ENCODE data around the gene PTPRK. TPM values are rescaled to one million over a fixed set of nuclear protein-coding genes. Genes with fewer than 3 reads are reported as not detected.

PTPRK gene
- total RNA-seq, 5 donors from 2014 or later (not counting 1 experiment from before 2014, with no cell fraction given), result 2.1 to 11.1 (median 7.3) TPM

DNA sequence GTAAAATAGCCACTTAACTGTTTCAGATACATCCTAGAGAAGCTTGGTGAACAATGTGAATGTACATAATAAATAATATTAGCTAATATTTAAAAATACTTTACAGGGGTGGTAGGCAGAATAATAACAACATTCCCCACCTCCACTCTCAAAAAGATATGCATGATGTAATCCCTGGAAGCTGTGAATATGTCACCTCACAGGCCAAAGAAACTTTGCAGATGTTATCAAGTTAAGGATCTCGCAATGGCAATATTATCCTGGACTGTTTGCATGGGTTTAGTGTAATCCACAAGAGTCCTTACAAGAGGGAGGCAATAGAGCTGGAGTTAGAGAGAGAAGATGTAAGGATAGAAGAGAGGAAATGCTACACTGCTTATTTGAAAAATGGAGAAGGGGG is 7.0 kb upstream of the PTPRK start:
- Mint-ChIP-seq H3K4me1 (no peaks in the 10 kb centered on the region), H3K4me3 (no peak overlapping the region), H3K27ac (no peak overlapping the region), H3K27me3 (peaks cover 16 to 28% of the 10 kb centered on the region in 2 donors), H3K9me3 (no peaks in the 10 kb centered on the region), H3K36me3 (no peaks in the 10 kb centered on the region)
- no peak for ATAC-seq (replicated peaks in 1 of 4)
- CTCF ChIA-PET, result no interaction called here
- DNase-seq, result no peak
- H3K4me3 ChIP-seq (ENCODE audit: control insufficient read depth in 1 of 2, extremely low read depth in 1 of 2, low read length in 1 of 2), result no peak overlapping the region
- H3K36me3 ChIP-seq (ENCODE audit: control insufficient read depth in 2 of 2, extremely low read depth in 1 of 2, insufficient read depth in 1 of 2, low read length in 1 of 2), result no peaks in the 10 kb centered on the region
- no peaks in the 10 kb centered on the region for H3K9me3 ChIP-seq
- H3K27me3 ChIP-seq (replicated peaks in 1 of 2; ENCODE audit: control insufficient read depth in 2 of 2, extremely low read depth in 1 of 2, insufficient read depth in 2 of 2, low read length in 1 of 2), result no peaks in the 10 kb centered on the region
- WGBS (ENCODE audit: insufficient coverage), result 50% methylated on average over 1 of the region's 1 CpG
- H3K4me1 ChIP-seq (ENCODE audit: control insufficient read depth in 1 of 2, extremely low read depth in 1 of 2, insufficient read depth in 2 of 2, low read length in 2 of 2), result no peaks in the 10 kb centered on the region
- H3K27ac ChIP-seq (ENCODE audit: low read length), result no peak overlapping the region
- POLR2A ChIA-PET, result no interaction called here

- ATAC-seq (replicated peaks in 1 of 4) (no peak), DNase-seq (no peak)
- Mint-ChIP-seq H3K27me3 (peaks cover 16 to 35% of the 10 kb centered on the region in 2 donors), H3K9me3 (no peaks in the 10 kb centered on the region), H3K27ac (no peak overlapping the region), H3K4me1 (peaks cover 0 to under 1% (median 0%) of the 10 kb centered on the region in 3 donors), H3K4me3 (no peak overlapping the region), H3K36me3 (no peaks in the 10 kb centered on the region)
- Histone ChIP-seq H3K36me3 (ENCODE audit: control insufficient read depth in 2 of 2, extremely low read depth in 1 of 2, insufficient read depth in 1 of 2, low read length in 1 of 2) (no peaks in the 10 kb centered on the region), H3K4me3 (ENCODE audit: control insufficient read depth in 1 of 2, extremely low read depth in 1 of 2, low read length in 1 of 2) (no peak overlapping the region), H3K9me3 (no peaks in the 10 kb centered on the region), H3K4me1 (ENCODE audit: control insufficient read depth in 1 of 2, extremely low read depth in 1 of 2, insufficient read depth in 2 of 2, low read length in 2 of 2) (no peaks in the 10 kb centered on the region), H3K27me3 (replicated peaks in 1 of 2; ENCODE audit: control insufficient read depth in 2 of 2, extremely low read depth in 1 of 2, insufficient read depth in 2 of 2, low read length in 1 of 2) (no peaks in the 10 kb centered on the region), H3K27ac (ENCODE audit: low read length) (no peak overlapping the region)
- ChIA-PET POLR2A (no interaction called here), CTCF (no interaction called here)
- WGBS (ENCODE audit: insufficient coverage), result 100% methylated on average over 2 of the region's 5 CpGs
Observed at GRCh38 chr6:128526152-128526914, 5.9 kb upstream of the PTPRK start.

- peaks cover 0 to 6% of the 10 kb centered on the region in 2 experiments for H3K27me3 ChIP-seq (replicated peaks in 1 of 2; ENCODE audit: control insufficient read depth in 2 of 2, extremely low read depth in 1 of 2, insufficient read depth in 2 of 2, low read length in 1 of 2)
- H3K9me3 ChIP-seq, result no peaks in the 10 kb centered on the region
Observed at GRCh38 chr6:128525406-128525805, 5.0 kb upstream of the PTPRK start.

DNA sequence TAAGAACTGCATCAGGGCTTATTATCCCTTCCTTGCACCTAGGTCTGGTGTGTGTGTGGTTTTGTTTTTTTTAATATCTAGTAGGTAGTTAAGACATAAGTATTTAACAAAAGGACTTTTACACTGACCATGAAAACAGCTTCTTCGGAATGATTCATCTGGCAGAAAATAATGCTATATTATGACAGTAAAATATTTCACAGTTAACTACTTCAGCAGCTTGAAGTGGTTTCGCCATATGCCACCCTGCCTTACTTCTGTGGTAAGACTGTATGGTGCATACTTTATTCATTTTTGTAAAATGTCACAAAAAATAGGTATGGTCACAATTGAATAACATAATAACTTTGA is 858 bp upstream of the PTPRK start:
- Mint-ChIP-seq H3K4me1 (peaks cover 22 to 23% (median 23%) of the 10 kb centered on the region in 3 donors), H3K4me3 (peak overlapping the region; percentile 78 to 97 (median 80)), H3K9me3 (no peaks in the 10 kb centered on the region), H3K27me3 (peaks cover 21 to 69% of the 10 kb centered on the region in 2 donors), H3K27ac (no peak overlapping the region), H3K36me3 (no peaks in the 10 kb centered on the region)
- H3K9me3 ChIP-seq, result no peaks in the 10 kb centered on the region
- no peak overlapping the region for H3K27ac ChIP-seq (ENCODE audit: low read length)
- H3K4me1 ChIP-seq (ENCODE audit: control insufficient read depth in 1 of 2, extremely low read depth in 1 of 2, insufficient read depth in 2 of 2, low read length in 2 of 2), result peaks cover 2 to 24% of the 10 kb centered on the region in 2 experiments
- ChIA-PET CTCF (interaction anchor here (0.8 to 1.9 kb wide), 3 partner anchors 603 to 784 kb away, joined by 3 to 6 read pairs (median 3); no protein-coding TSS in a partner anchor), POLR2A (no interaction called here)
- WGBS (ENCODE audit: insufficient coverage), result no CpG with 5 or more reads among the region's 2 CpGs
- ATAC-seq (replicated peaks in 1 of 4) (no peak), DNase-seq (peak in 1 of 35 experiments; percentile 8)
- peaks cover 0 to 23% of the 10 kb centered on the region in 2 experiments for H3K27me3 ChIP-seq (replicated peaks in 1 of 2; ENCODE audit: control insufficient read depth in 2 of 2, extremely low read depth in 1 of 2, insufficient read depth in 2 of 2, low read length in 1 of 2)
- no peaks in the 10 kb centered on the region for H3K36me3 ChIP-seq (ENCODE audit: control insufficient read depth in 2 of 2, extremely low read depth in 1 of 2, insufficient read depth in 1 of 2, low read length in 1 of 2)
- peak overlapping the region in 1 of 2 donors; percentile 93 for H3K4me3 ChIP-seq (ENCODE audit: control insufficient read depth in 1 of 2, extremely low read depth in 1 of 2, low read length in 1 of 2)

More at GRCh38 chr6:128525406-128525805, 5.0 kb upstream of the PTPRK start:
- Mint-ChIP-seq H3K27me3 (peaks cover 16 to 43% of the 10 kb centered on the region in 2 donors), H3K27ac (peak overlapping the region in 1 of 2 donors; percentile 17), H3K4me3 (no peak overlapping the region), H3K36me3 (no peaks in the 10 kb centered on the region), H3K4me1 (peaks cover 4 to 6% (median 5%) of the 10 kb centered on the region in 3 donors), H3K9me3 (no peaks in the 10 kb centered on the region)
- no CpG with 5 or more reads among the region's 2 CpGs for WGBS (ENCODE audit: insufficient coverage)
- no peaks in the 10 kb centered on the region for H3K36me3 ChIP-seq (ENCODE audit: control insufficient read depth in 2 of 2, extremely low read depth in 1 of 2, insufficient read depth in 1 of 2, low read length in 1 of 2)
- ChIA-PET POLR2A (no interaction called here), CTCF (no interaction called here)
- ATAC-seq (replicated peaks in 1 of 4), result no peak
- H3K27ac ChIP-seq (ENCODE audit: low read length), result no peak overlapping the region
- no peak for DNase-seq
- peaks cover 0 to 6% of the 10 kb centered on the region in 2 experiments for H3K4me1 ChIP-seq (ENCODE audit: control insufficient read depth in 1 of 2, extremely low read depth in 1 of 2, insufficient read depth in 2 of 2, low read length in 2 of 2)
- H3K4me3 ChIP-seq (ENCODE audit: control insufficient read depth in 1 of 2, extremely low read depth in 1 of 2, low read length in 1 of 2), result no peak overlapping the region

- Mint-ChIP-seq H3K27ac (peak overlapping the region in 1 of 2 donors; percentile 73), H3K36me3 (no peaks in the 10 kb centered on the region), H3K4me3 (peak overlapping the region; percentile 87 to 97 (median 90)), H3K9me3 (no peaks in the 10 kb centered on the region), H3K4me1 (peaks cover 22 to 23% (median 23%) of the 10 kb centered on the region in 3 donors), H3K27me3 (peaks cover 24 to 68% of the 10 kb centered on the region in 2 donors)
- H3K9me3 ChIP-seq, result no peaks in the 10 kb centered on the region
- no peaks in the 10 kb centered on the region for H3K36me3 ChIP-seq (ENCODE audit: control insufficient read depth in 2 of 2, extremely low read depth in 1 of 2, insufficient read depth in 1 of 2, low read length in 1 of 2)
- peak; percentile 40 to 52 (median 50) for ATAC-seq (replicated peaks in 1 of 4)
- POLR2A ChIA-PET, result no interaction called here
- peak overlapping the region; percentile 78 to 93 for H3K4me3 ChIP-seq (ENCODE audit: control insufficient read depth in 1 of 2, extremely low read depth in 1 of 2, low read length in 1 of 2)
- H3K4me1 ChIP-seq (ENCODE audit: control insufficient read depth in 1 of 2, extremely low read depth in 1 of 2, insufficient read depth in 2 of 2, low read length in 2 of 2), result peaks cover 2 to 24% of the 10 kb centered on the region in 2 experiments
- CTCF ChIA-PET, result interaction anchor here (0.5 to 1.9 kb wide), 7 partner anchors 35 to 1548 kb away, joined by 3 to 6 read pairs (median 3); no protein-coding TSS in a partner anchor
- WGBS (ENCODE audit: insufficient coverage), result 1% methylated on average over 35 of the region's 39 CpGs
- H3K27ac ChIP-seq (ENCODE audit: low read length), result no peak overlapping the region
- peak in 32 of 35 experiments; percentile 7 to 64 (median 34) for DNase-seq
- peaks cover 0 to 23% of the 10 kb centered on the region in 2 experiments for H3K27me3 ChIP-seq (replicated peaks in 1 of 2; ENCODE audit: control insufficient read depth in 2 of 2, extremely low read depth in 1 of 2, insufficient read depth in 2 of 2, low read length in 1 of 2)
Observed at GRCh38 chr6:128519931-128520435, 416 bp downstream of the PTPRK start.

- POLR2A ChIA-PET, result no interaction called here
- Histone ChIP-seq H3K36me3 (ENCODE audit: control insufficient read depth in 2 of 2, extremely low read depth in 1 of 2, insufficient read depth in 1 of 2, low read length in 1 of 2) (no peaks in the 10 kb centered on the region), H3K4me1 (ENCODE audit: control insufficient read depth in 1 of 2, extremely low read depth in 1 of 2, insufficient read depth in 2 of 2, low read length in 2 of 2) (peaks cover 2 to 24% of the 10 kb centered on the region in 2 experiments), H3K27ac (ENCODE audit: low read length) (no peak overlapping the region), H3K27me3 (replicated peaks in 1 of 2; ENCODE audit: control insufficient read depth in 2 of 2, extremely low read depth in 1 of 2, insufficient read depth in 2 of 2, low read length in 1 of 2) (peaks cover 0 to 23% of the 10 kb centered on the region in 2 experiments), H3K9me3 (no peaks in the 10 kb centered on the region), H3K4me3 (ENCODE audit: control insufficient read depth in 1 of 2, extremely low read depth in 1 of 2, low read length in 1 of 2) (peak overlapping the region; percentile 78 to 93)
- no peaks in the 10 kb centered on the region for H3K9me3 Mint-ChIP-seq
- ATAC-seq (replicated peaks in 1 of 4) (peak; percentile 10 to 17 (median 13)), DNase-seq (peak in 24 of 35 experiments; percentile 0 to 42 (median 8))
- no peaks in the 10 kb centered on the region for H3K36me3 Mint-ChIP-seq
- CTCF ChIA-PET, result interaction anchor here in 1 of 2 donors (0.5 to 1.9 kb wide), 2 partner anchors 782 to 983 kb away, joined by 4 to 6 read pairs; no protein-coding TSS in a partner anchor
- H3K27ac Mint-ChIP-seq, result peak overlapping the region in 1 of 2 donors; percentile 73
- H3K4me1 Mint-ChIP-seq, result peaks cover 22 to 23% (median 23%) of the 10 kb centered on the region in 3 donors
- peak overlapping the region; percentile 87 to 97 (median 90) for H3K4me3 Mint-ChIP-seq
- peaks cover 23 to 67% of the 10 kb centered on the region in 2 donors for H3K27me3 Mint-ChIP-seq
- WGBS (ENCODE audit: insufficient coverage), result 1% methylated on average over 37 of the region's 46 CpGs
Observed at GRCh38 chr6:128519132-128519930, 1.1 kb downstream of the PTPRK start.
